Mesenteric fat pad (tissue), 1 donor: ENCODE data around the gene SLC39A9. TPM values are rescaled to one million over a fixed set of nuclear protein-coding genes. Genes with fewer than 3 reads are reported as not detected.
"Not testable (repeated sequence)": the region's sequence is repeated elsewhere in the genome, so short reads cannot be mapped to it uniquely, and the experiment has no call there.

Experiments
- DNase-seq: peaks from one replicate; pipeline ENCODE4 v3.0.0-alpha.2; 2020; ENCODE audit warnings: low spot score
- total RNA-seq: library from RNA; stranded (reverse); fragmentation: NEBNext Ultra II Directional; extraction: Animal tissue kit (Norgen Biotek cat#: 25700); gene quantifications from one replicate; pipeline ENCODE4 v1.2.1, GENCODE V29; 2021
- donor health status: DM: yes; HTN: yes; CAD: no.

The SLC39A9 gene
- total RNA-seq, 1 donor from 2014 or later = 55.0 TPM

- peak; percentile 57 for DNase-seq
Observed at GRCh38 chr14:69475194-69475818, 76.8 kb downstream of the SLC39A9 start.

- DNase-seq = peak; percentile 20
Observed at GRCh38 chr14:69476824-69477450, 78.4 kb downstream of the SLC39A9 start.

GRCh38 chr14:69478055-69478454, 79.6 kb downstream of the SLC39A9 start:
- DNase-seq = peak; percentile 28

GRCh38 chr14:69479696-69480095, 81.2 kb downstream of the SLC39A9 start:
- no peak for DNase-seq

GRCh38 chr14:69480136-69480535, 81.6 kb downstream of the SLC39A9 start:
- no peak for DNase-seq

- no peak for DNase-seq
Observed at GRCh38 chr14:69481815-69482568, 83.5 kb downstream of the SLC39A9 start.

- DNase-seq = no peak
Observed at GRCh38 chr14:69483765-69484443, 85.4 kb downstream of the SLC39A9 start.

- no peak for DNase-seq
Observed at GRCh38 chr14:69484444-69485314, 86.2 kb downstream of the SLC39A9 start, which contains the start of gene PLEKHD1. PLEKHD1 (plus strand) TSS chr14:69484728; CDS start chr14:69484966, 238 bp downstream.

GRCh38 chr14:69485315-69485660, 86.8 kb downstream of the SLC39A9 start:
- no peak for DNase-seq

GRCh38 chr14:69485701-69486100, 87.2 kb downstream of the SLC39A9 start:
- no peak for DNase-seq

- no peak for DNase-seq
Observed at GRCh38 chr14:69487226-69487625, 88.7 kb downstream of the SLC39A9 start.

- DNase-seq = no peak
Observed at GRCh38 chr14:69487771-69488170, 89.3 kb downstream of the SLC39A9 start.

- DNase-seq = no peak
Observed at GRCh38 chr14:69489495-69489894, 91.0 kb downstream of the SLC39A9 start.

GRCh38 chr14:69490219-69490918, 91.9 kb downstream of the SLC39A9 start:
- DNase-seq = no peak

- no peak for DNase-seq
Observed at GRCh38 chr14:69491193-69491592, 92.7 kb downstream of the SLC39A9 start.

- DNase-seq = no peak
Observed at GRCh38 chr14:69493038-69493437, 94.5 kb downstream of the SLC39A9 start.

- DNase-seq = no peak
Observed at GRCh38 chr14:69493791-69494190, 95.3 kb downstream of the SLC39A9 start.

GRCh38 chr14:69495341-69495921, 96.9 kb downstream of the SLC39A9 start:
- DNase-seq = no peak

GRCh38 chr14:69497866-69498265, 99.4 kb downstream of the SLC39A9 start:
- not testable (repeated sequence) for DNase-seq

- DNase-seq = not testable (repeated sequence)
Observed at GRCh38 chr14:69498286-69498685, 99.8 kb downstream of the SLC39A9 start.
